Tibial artery (tissue), 4 donors: ENCODE data around the gene NAA25.
A peak's percentile ranks its signal among the peaks of the same experiment; 100 is the strongest.

Experiments
- DNase-seq, 2 donors: peaks; one replicate each; pipeline ENCODE4 v3.0.0-alpha.2; 2019
- H3K27ac ChIP-seq, 2 donors: fragments of 200-600 bp; sonication (generic) in 1 of 2; 1 replicate in 1 of 2; 2 replicates in 1 of 2; pipeline ENCODE4 v1.5.1; 2018 to 2019; ENCODE audit warnings: mild to moderate bottlenecking in 1 of 2
- H3K27me3 ChIP-seq, 2 donors: fragments of 200-600 bp; sonication (generic) in 1 of 2; one replicate each; pipeline versions ENCODE4 v1.5.1 to v1.6.0; 2016 to 2019
- H3K36me3 ChIP-seq, 3 donors: fragments of 200-600 bp; sonication (generic) in 2 of 3; one replicate each; pipeline ENCODE4 v1.5.1; 2016 to 2019; ENCODE audit warnings: mild to moderate bottlenecking in 2 of 3
- H3K4me1 ChIP-seq, 4 donors: fragments of 200-600 bp; sonication (generic) in 2 of 4; 1 replicate in 3 of 4; 2 replicates in 1 of 4; pipeline ENCODE4 v1.5.1; 2016 to 2019
- H3K4me3 ChIP-seq, 2 donors: fragments of 200-600 bp; sonication (generic) in 1 of 2; 1 replicate in 1 of 2; 2 replicates in 1 of 2; pipeline ENCODE4 v1.5.1; 2018 to 2019; ENCODE audit warnings: mild to moderate bottlenecking in 2 of 2
- H3K9me3 ChIP-seq, 3 donors: fragments of 200-600 bp; sonication (generic) in 1 of 3; one replicate each; pipeline ENCODE4 v1.5.1; 2016 to 2019
- intact Hi-C: fragments of 100-400 bp; cut with DNase I; formaldehyde crosslinking; loops from one replicate; pipeline ENCODE4 v1.15.0; 2023; ENCODE audit warnings: low total_unique reads
- TF ChIP-seq, protein P1 (sequence below), 2 experiments: fragments of 200-600 bp in 1 of 2; fragments of 450-650 bp in 1 of 2; IDR thresholded peaks; one replicate each; pipeline ENCODE4 v1.5.1; 2017 to 2019; ENCODE audit warnings: antibody characterized with exemption in 2 of 2, mild to moderate bottlenecking in 1 of 2, moderate library complexity in 1 of 2

Gene NAA25

GRCh38 chr12:112124918-112125249 lies 16.3 kb upstream of the NAA25 start:
- H3K9me3 ChIP-seq = no peaks in the 10 kb centered on the region
- intact Hi-C loops = no loop called here
- H3K36me3 ChIP-seq = no peaks in the 10 kb centered on the region
- peak overlapping the region in 1 of 2 donors; percentile 12 for H3K27ac ChIP-seq
- H3K4me3 ChIP-seq = peak overlapping the region; percentile 86 to 89
- DNase-seq = no peak
- TF ChIP-seq, protein P1, sequence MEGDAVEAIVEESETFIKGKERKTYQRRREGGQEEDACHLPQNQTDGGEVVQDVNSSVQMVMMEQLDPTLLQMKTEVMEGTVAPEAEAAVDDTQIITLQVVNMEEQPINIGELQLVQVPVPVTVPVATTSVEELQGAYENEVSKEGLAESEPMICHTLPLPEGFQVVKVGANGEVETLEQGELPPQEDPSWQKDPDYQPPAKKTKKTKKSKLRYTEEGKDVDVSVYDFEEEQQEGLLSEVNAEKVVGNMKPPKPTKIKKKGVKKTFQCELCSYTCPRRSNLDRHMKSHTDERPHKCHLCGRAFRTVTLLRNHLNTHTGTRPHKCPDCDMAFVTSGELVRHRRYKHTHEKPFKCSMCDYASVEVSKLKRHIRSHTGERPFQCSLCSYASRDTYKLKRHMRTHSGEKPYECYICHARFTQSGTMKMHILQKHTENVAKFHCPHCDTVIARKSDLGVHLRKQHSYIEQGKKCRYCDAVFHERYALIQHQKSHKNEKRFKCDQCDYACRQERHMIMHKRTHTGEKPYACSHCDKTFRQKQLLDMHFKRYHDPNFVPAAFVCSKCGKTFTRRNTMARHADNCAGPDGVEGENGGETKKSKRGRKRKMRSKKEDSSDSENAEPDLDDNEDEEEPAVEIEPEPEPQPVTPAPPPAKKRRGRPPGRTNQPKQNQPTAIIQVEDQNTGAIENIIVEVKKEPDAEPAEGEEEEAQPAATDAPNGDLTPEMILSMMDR (IDR thresholded peaks at IDR 0.05) = no peak
- H3K4me1 ChIP-seq = peaks cover 0 to 67% (median 28%) of the 10 kb centered on the region in 4 donors
- H3K27me3 ChIP-seq = no peaks in the 10 kb centered on the region

DNA sequence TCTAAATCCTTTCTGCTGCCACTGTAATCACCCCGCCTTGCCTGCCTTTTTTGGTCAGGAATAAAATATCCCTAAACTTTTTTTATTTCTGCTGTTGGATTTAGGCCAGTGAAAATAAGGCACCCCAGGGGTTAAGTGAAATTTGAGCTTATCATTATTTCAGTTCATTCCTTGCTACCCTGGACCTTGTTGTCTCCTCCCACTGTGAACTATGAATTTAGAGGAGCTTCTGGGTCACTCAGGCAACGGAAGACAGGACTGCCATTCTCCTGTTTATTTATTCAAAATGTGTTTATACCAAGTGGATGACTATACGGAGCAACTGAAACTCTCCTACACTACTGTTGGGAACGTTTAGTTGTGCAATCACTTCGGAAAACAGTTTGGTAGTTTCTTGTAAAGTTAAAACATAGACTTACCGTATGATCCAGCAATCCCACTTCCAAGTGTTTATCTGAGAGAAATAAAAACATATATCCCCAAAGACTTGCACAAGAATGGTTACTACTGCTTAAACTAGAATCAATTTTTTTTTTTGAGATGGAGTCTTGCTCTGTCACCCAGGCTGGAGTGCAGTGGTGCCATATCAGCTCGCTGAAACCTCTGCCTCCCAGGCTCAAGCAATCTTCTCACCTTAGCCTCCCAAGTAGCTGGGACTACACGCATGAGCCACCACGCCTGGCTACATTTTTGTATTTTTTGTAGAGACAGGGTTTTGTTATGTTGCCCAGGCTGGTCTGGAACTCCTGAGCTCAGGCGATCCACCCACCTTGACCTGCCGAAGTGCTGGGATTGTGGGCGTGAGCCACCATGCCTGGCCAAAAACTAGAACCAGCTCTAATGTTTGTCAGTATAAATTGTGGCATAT lies 14.5 kb upstream of the NAA25 start:
- Histone ChIP-seq H3K36me3 (no peaks in the 10 kb centered on the region), H3K4me3 (no peak overlapping the region), H3K9me3 (no peaks in the 10 kb centered on the region), H3K27me3 (no peaks in the 10 kb centered on the region), H3K27ac (peak overlapping the region; percentile 62 to 76), H3K4me1 (peaks cover 0 to 52% (median 22%) of the 10 kb centered on the region in 4 donors)
- DNase-seq = no peak
- intact Hi-C loops = no loop called here
- TF ChIP-seq, protein P1 (IDR thresholded peaks at IDR 0.05) = no peak

DNA sequence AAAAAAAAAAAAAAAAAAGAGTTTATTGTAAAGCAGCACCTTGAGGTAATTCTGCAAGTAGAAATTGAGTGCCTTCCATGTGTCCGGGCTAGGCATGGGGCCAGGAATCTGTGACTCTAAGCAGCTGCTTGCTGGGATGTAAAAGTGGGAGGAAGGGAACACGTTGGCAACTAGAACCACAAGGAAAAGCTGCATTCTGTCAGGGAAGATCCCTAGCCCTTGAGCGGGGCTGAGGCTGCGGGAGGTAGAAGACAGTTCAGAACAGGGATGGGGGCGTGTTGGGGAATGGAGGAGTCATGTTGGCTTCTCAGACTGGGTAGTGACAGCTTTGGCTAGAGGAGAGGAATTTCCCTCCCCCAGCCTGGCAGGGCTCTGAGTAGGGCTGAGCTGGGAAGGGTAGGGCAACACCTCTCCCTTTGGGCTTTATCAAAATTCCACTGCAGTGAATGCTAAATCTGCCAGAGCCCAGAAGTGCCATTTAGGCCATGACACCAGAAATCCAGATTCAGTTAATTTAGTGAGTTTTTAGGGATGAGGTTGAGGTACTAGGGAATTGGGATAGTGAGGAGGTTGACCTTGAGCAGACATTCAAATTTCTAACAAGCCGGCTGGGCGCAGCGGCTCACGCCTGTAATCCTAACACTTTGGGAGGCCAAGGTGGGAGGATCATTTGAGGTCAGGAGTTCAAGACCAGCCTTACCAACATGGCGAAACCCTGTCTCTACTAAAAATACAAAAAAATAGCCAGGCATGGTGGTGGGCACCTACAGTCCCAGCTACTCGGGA lies 13.4 kb upstream of the NAA25 start:
- DNase-seq = peak; percentile 73 to 87
- H3K36me3 ChIP-seq = no peaks in the 10 kb centered on the region
- peaks cover 0 to 52% (median 21%) of the 10 kb centered on the region in 4 donors for H3K4me1 ChIP-seq
- TF ChIP-seq, protein P1 (IDR thresholded peaks at IDR 0.05) = no peak
- no peaks in the 10 kb centered on the region for H3K9me3 ChIP-seq
- H3K27ac ChIP-seq = peak overlapping the region; percentile 62 to 76
- H3K4me3 ChIP-seq = no peak overlapping the region
- no peaks in the 10 kb centered on the region for H3K27me3 ChIP-seq
- intact Hi-C loops = no loop called here

- no peaks in the 10 kb centered on the region for H3K36me3 ChIP-seq
- intact Hi-C loops = no loop called here
- H3K4me1 ChIP-seq = peaks cover 0 to 37% (median 14%) of the 10 kb centered on the region in 4 donors
- H3K27ac ChIP-seq = peak overlapping the region in 1 of 2 donors; percentile 73
- TF ChIP-seq, protein P1 (IDR thresholded peaks at IDR 0.05) = no peak
- no peaks in the 10 kb centered on the region for H3K27me3 ChIP-seq
- no peak overlapping the region for H3K4me3 ChIP-seq
- no peak for DNase-seq
- H3K9me3 ChIP-seq = no peaks in the 10 kb centered on the region
Measured at GRCh38 chr12:112117685-112118084, 9.1 kb upstream of the NAA25 start.

- TF ChIP-seq, protein P1 (IDR thresholded peaks at IDR 0.05) = no peak
- intact Hi-C loops = no loop called here
- Histone ChIP-seq H3K27me3 (no peaks in the 10 kb centered on the region), H3K36me3 (no peaks in the 10 kb centered on the region), H3K4me3 (peak overlapping the region in 1 of 2 donors; percentile 3), H3K27ac (peak overlapping the region; percentile 54 to 73), H3K9me3 (no peaks in the 10 kb centered on the region), H3K4me1 (peaks cover 0 to 24% (median 10%) of the 10 kb centered on the region in 4 donors)
- peak; percentile 72 to 80 for DNase-seq
Measured at GRCh38 chr12:112116232-112117060, 7.9 kb upstream of the NAA25 start.
